ENCODE results near the gene IL19. TPM values are rescaled to one million over a fixed set of nuclear protein-coding genes. Genes with fewer than 3 reads are reported as not detected.

Gene IL19
- total and polyA plus RNA-seq, 4 donors: 0.10 to 0.68 (median 0.12) TPM; not detected in 1

DNA sequence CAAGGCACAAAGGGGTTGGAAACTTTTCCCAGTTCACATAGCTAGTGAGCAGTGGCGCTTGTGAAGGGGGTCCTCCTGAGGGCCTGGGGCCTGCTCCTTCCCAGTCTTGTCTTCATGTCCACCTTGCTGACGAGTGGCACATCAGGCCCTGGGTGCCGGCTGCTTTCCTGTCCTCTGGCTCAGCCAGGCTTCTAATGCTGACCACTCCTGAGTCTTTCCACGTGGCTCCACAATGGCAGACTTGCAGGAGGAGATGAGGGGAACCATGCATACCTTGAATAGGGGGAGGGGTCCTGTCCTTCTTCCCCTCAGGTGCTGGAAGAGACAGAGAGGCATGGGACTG, 47.1 kb upstream of the IL19 start:
- H3K9ac ChIP-seq (ENCODE audit: insufficient read depth in 1 of 2, low read length in 2 of 2): no peak overlapping the region
- DNase-seq (no peak), ATAC-seq (ENCODE audit: insufficient read depth, low FRiP score) (no peak)
- H3K27me3 ChIP-seq (ENCODE audit: control insufficient read depth in 3 of 3, insufficient read depth in 3 of 3, low read length in 2 of 3): no peaks in the 10 kb centered on the region
- H3K4me1 ChIP-seq (ENCODE audit: control insufficient read depth in 5 of 5, insufficient read depth in 5 of 5, low read length in 5 of 5): peaks cover 0 to 54% (median 4%) of the 10 kb centered on the region in 5 donors
- TF ChIP-seq, protein P1, sequence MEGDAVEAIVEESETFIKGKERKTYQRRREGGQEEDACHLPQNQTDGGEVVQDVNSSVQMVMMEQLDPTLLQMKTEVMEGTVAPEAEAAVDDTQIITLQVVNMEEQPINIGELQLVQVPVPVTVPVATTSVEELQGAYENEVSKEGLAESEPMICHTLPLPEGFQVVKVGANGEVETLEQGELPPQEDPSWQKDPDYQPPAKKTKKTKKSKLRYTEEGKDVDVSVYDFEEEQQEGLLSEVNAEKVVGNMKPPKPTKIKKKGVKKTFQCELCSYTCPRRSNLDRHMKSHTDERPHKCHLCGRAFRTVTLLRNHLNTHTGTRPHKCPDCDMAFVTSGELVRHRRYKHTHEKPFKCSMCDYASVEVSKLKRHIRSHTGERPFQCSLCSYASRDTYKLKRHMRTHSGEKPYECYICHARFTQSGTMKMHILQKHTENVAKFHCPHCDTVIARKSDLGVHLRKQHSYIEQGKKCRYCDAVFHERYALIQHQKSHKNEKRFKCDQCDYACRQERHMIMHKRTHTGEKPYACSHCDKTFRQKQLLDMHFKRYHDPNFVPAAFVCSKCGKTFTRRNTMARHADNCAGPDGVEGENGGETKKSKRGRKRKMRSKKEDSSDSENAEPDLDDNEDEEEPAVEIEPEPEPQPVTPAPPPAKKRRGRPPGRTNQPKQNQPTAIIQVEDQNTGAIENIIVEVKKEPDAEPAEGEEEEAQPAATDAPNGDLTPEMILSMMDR (IDR thresholded peaks at IDR 0.05; ENCODE audit: control extremely low read depth, extremely low read depth): no peak
- H3K9me3 ChIP-seq (ENCODE audit: control insufficient read depth in 4 of 4, insufficient read depth in 3 of 4, low read length in 3 of 4): no peaks in the 10 kb centered on the region
- 75 to 76% methylated on average over 4 of the region's 4 CpGs for WGBS, 2 donors
- no peak overlapping the region for H3K4me3 ChIP-seq
- H3K36me3 ChIP-seq (ENCODE audit: control insufficient read depth in 4 of 4, insufficient read depth in 4 of 4, low read length in 4 of 4): no peaks in the 10 kb centered on the region
- H3K27ac ChIP-seq (ENCODE audit: low read depth in 1 of 2, low read length in 1 of 2): peak overlapping the region; percentile 71 to 90

DNA sequence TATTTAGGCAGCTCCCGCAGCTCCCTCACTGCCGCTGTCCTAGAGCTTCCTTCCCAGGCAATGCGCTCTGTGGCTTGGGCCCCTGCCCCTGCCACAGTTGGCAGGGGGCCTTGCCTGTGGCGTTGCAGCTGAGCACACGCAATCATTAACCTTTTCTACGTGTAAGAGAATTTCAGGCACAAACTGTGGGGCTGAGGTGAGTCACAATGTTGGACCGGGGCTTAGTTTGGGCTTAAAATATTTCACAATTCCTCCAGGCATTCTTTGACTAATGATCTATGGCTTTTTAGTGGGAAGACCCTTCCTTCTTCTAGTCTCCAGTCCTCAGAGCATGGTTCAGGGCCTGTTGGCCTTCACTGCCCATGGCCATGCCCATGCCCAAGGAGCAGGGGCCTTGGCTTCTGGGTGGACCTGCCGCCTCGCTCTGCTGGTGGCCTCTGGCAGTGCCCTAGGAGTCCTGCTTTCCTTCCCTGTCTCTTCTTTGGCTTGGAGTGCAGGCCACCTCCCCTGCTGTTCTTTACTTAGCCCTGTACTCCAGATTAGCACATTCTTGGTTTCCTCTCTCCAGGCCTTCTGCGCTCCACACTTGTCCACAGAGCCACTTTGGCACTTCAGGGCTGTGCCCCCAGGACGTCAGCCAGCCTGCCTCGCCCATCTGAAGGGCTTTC, 46.6 kb upstream of the IL19 start:
- DNase-seq (peak in 2 of 3 donors; percentile 41 to 53), ATAC-seq (ENCODE audit: insufficient read depth, low FRiP score) (peak; percentile 58)
- peak overlapping the region; percentile 71 to 90 for H3K27ac ChIP-seq (ENCODE audit: low read depth in 1 of 2, low read length in 1 of 2)
- TF ChIP-seq, protein P1 (IDR thresholded peaks at IDR 0.05; ENCODE audit: control extremely low read depth, extremely low read depth): no peak
- WGBS, 2 donors: 26 to 47% methylated on average over 12 of the region's 12 CpGs
- no peaks in the 10 kb centered on the region for H3K27me3 ChIP-seq (ENCODE audit: control insufficient read depth in 3 of 3, insufficient read depth in 3 of 3, low read length in 2 of 3)
- no peak overlapping the region for H3K4me3 ChIP-seq
- H3K4me1 ChIP-seq (ENCODE audit: control insufficient read depth in 5 of 5, insufficient read depth in 5 of 5, low read length in 5 of 5): peaks cover 0 to 54% (median 4%) of the 10 kb centered on the region in 5 donors
- peaks cover 0 to 1% (median 0%) of the 10 kb centered on the region in 4 donors for H3K36me3 ChIP-seq (ENCODE audit: control insufficient read depth in 4 of 4, insufficient read depth in 4 of 4, low read length in 4 of 4)
- no peak overlapping the region for H3K9ac ChIP-seq (ENCODE audit: insufficient read depth in 1 of 2, low read length in 2 of 2)
- H3K9me3 ChIP-seq (ENCODE audit: control insufficient read depth in 4 of 4, insufficient read depth in 3 of 4, low read length in 3 of 4): no peaks in the 10 kb centered on the region

DNA sequence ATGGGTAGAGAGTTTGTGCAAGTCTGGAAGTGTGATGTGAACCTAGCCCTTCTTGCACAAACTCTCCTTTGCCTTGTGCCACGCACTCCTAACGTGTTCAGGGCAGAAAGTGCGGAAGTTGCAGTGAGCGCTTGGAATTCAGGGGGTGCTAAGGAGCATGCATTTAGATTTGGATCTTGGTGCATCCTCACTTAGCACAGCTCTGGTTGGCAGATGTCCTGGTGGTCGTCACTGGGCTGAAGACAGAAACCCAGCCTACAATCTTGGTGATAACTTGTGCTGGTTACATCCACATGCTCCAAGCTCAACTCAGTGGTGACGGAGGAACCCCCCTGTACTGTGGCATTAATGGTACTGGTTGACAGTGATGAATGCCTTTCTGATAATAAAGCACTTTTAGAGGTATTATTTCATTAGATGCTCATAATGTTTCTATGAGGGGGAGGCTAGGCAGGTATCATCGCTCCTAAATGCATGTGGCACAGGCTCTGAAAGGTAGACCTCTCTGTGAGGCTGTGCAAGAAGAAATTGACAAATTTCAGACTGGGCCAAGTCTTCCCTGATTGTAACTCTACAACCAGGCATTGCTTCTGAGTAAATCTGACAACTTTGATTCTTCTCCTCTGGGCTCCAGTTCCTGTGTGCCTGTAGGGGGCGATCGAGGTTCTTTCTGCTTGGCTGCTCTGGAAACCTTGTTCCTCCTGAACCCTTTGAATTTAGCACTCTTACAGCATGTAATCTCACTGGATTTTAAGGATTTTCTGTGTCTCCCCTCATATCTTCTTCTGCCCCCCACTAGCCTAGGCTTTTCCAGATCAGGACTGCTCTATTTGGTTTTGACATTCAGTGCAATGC, 45.2 kb upstream of the IL19 start:
- 56 to 74% methylated on average over 9 of the region's 9 CpGs for WGBS, 2 donors
- peaks cover 6 to 14% (median 9%) of the 10 kb centered on the region in 4 donors for H3K36me3 ChIP-seq (ENCODE audit: control insufficient read depth in 4 of 4, insufficient read depth in 4 of 4, low read length in 4 of 4)
- DNase-seq (peak in 2 of 3 donors; percentile 48 to 50), ATAC-seq (ENCODE audit: insufficient read depth, low FRiP score) (no peak)
- peaks cover 0 to 41% (median 4%) of the 10 kb centered on the region in 5 donors for H3K4me1 ChIP-seq (ENCODE audit: control insufficient read depth in 5 of 5, insufficient read depth in 5 of 5, low read length in 5 of 5)
- H3K27me3 ChIP-seq (ENCODE audit: control insufficient read depth in 3 of 3, insufficient read depth in 3 of 3, low read length in 2 of 3): no peaks in the 10 kb centered on the region
- H3K27ac ChIP-seq (ENCODE audit: low read depth in 1 of 2, low read length in 1 of 2): peak overlapping the region; percentile 29 to 49
- no peak overlapping the region for H3K4me3 ChIP-seq
- TF ChIP-seq, protein P1 (IDR thresholded peaks at IDR 0.05; ENCODE audit: control extremely low read depth, extremely low read depth): peak; percentile 17
- no peak overlapping the region for H3K9ac ChIP-seq (ENCODE audit: insufficient read depth in 1 of 2, low read length in 2 of 2)
- no peaks in the 10 kb centered on the region for H3K9me3 ChIP-seq (ENCODE audit: control insufficient read depth in 4 of 4, insufficient read depth in 3 of 4, low read length in 3 of 4)

Measured in lung (tissue), 12 donors.